ACHN (cell line): ENCODE measurements around the gene NPEPPS.

Experiments
- DNase-seq: peaks from one replicate; pipeline ENCODE4 v3.0.0-alpha.2; 2015
- in situ Hi-C: cut with HindIII; loops from 2 replicates; pipeline ENCODE4 v1.10.0; 2017; ENCODE audit warnings: low sequenced_read_pairs, low pct_ligation_motif_present, low pct_unique_long_range_greater_than_20kb

NPEPPS gene

DNA sequence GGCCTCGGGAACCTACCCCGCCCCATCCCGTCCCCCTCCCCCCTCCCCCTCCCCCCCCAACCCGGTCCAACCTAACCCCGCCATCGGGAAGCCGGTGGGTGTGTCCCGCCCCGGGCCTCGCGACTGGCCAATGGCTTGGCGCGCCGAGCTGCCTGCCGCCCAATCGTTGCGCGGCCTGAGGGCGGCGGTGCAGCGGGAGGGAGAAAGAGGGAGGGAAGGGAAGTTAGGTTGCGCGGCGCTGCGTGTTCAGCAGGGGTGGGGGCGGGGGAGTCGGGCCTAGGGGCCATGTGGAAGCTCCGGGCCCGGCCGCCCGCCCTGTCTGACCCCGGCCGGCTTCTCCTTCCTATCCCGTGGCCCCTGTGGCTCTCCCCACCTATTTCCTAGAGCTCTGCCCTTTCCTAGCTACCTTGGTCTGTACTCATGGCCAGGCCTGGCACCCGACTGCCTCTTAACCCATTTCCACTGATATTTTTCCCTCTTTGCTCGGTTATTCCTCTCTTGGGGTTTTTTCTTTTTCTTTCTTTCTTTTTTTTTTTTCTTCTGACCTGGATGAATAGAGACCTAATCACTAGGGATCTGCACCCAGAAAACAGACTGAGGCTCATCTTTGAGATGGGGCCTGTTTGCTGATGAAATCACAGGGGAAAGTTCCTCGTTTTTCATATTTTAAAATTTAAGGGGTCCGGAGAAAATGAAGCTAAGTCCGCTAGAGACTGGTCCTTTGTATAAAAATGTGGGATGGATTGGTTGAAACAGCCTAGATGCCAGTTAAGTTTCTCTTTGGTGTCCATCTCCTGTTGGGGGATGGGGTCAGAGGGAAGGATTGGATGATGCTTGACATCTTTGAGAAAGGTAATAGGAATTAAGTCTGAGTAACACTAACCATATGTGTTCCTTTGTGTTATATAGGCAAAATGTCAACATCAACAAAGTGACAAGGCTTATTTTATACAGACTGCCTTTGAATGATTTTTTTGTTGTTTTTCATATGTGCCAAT lies 119.9 kb downstream of the NPEPPS start:
- in situ Hi-C loops, result no loop called here

DNA sequence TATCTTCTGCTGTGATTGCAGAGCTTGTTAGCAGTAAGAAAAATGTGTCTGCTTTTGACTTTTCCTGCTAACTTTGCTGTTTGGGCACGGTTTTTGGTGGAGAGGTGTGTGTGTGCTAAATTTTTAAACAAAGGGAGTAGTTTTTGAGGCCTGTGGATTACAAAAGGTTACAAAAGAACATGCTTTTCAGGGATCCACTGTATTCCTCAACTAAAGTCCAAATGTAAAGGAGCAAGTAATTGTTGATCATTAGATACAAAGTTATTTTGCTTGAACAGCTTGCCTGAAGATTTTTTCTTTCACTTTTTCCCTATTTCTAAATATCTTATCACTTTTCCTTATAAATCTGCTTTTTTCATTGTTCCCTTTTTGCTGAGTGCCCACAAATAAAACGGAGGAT lies 120.8 kb downstream of the NPEPPS start:
- DNase-seq, result no peak
- in situ Hi-C loops, result no loop called here

More for the DNA sequence above, 119.9 kb downstream of the NPEPPS start:
- peak; percentile 98 for DNase-seq

DNA sequence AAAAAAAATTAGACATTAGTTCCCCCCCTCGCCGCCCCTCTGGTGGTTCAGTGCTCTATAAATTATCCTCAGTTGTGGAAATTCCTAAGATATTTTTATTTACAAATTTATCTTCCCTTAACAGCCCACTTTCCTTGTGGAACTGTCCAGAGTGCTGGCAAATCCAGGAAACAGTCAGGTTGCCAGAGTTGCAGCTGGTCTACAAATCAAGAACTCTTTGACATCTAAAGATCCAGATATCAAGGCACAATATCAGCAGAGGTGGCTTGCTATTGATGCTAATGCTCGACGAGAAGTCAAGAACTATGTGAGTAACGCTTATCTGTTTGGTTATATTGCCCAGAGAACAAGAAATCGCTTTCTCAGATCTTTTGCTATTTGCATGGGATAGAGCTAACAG lies 121.7 kb downstream of the NPEPPS start:
- in situ Hi-C loops, result no loop called here
- DNase-seq, result no peak

DNA sequence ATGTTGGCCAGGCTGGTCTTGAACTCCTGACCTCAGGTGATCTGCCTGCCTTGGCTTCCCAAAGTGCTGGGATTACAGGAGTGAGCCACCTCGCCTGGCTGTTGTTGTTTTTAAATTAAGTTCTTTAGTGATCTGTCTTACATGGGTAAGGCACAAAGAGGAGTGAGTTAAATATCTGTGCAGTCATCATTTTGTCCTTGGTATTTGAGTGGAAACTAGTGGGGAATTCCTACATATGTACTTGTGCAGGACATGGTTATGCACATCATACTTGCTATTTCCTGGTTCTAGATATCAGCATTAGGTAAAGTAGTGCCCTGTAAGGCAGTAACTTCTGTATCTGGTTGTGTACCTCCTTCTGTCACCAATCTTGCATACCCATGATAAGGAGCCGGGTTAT lies 122.5 kb downstream of the NPEPPS start:
- in situ Hi-C loops, result no loop called here
- DNase-seq, result no peak

DNA sequence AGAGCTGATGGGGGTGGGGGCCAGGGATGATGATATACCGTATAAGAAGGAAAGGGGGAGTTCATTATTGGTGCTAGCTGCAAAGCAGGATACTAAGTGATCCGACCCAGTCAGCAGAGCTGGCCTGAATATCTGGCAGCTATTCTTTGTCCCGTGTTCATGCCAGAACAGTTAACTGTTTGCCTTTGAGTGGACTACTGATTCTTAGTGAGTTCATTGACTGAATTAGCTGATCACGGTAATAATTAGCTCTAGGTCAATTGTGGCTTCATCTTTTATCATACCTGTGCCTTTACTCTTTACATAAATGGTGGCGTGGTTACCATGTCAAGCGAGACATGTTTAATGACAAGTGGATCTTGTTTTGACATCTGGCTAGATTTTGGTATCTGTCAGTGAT lies 124.1 kb downstream of the NPEPPS start:
- DNase-seq, result no peak
- in situ Hi-C loops, result no loop called here

DNA sequence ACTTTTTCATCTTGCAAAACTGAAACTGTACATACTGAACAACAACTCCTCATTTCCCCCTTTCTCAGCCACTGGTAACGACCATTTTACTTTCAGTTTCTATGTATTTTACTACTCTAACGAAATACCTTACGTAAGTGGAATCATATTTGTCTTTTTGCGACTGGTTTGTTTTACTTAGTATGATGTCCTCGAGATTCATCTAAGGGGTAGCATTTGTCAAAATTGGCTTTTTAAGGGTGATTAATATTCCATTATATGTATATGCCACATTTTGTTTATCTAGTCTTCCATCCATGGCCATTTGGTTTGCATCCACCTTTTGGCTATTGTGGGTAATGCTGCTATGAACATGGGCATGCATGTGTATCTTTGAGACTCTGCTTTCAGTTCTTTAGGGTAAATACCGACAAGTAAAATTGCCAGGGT lies 129.2 kb downstream of the NPEPPS start:
- in situ Hi-C loops, result no loop called here
- no peak for DNase-seq

DNA sequence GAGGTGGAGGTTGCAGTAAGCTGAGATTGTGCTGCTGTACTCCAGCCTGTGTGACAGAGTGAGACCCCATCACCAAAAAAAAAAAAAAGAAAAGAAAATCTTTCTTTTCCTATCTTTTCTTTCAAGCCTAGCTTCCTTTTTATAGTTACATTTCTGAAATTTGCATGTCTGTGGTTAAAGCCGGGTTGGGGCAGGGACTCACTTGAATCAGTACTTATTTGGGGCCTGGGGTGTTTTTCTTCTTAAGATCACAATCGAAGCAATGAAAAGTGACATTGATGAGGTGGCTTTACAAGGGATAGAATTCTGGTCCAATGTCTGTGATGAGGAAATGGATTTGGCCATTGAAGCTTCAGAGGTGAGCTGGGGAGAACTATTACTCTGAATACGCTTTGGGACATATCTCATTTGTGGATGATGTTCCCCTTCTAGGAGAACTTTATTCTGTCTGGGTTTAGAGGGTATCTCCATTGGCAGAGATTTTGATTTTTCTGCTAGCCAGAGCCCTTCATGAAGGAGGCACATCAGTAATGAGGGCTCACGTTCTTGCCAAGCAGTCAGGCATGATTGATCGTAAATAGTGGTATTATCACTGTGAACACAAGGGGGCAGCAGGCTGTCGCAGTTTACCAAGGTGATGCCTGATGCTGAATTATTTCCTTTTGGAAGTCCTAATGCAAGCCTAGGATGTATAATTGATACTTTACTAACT lies 133.2 kb downstream of the NPEPPS start:
- peak; percentile 79 for DNase-seq
- in situ Hi-C loops, result no loop called here

DNA sequence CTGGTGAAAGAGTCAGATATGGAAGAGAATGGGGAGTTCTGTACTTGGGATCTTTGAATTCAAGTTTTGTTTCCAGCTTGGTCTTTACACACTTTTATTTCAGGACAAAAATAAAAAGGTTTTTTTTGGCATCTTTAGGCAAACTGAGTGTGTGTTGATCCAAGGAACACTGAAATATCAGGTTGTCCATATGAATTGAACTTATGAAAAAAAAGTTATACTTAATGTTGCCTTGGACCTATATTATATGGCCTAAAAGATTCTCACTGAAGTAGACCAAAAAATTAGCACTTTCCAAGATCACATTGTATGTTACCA lies 133.7 kb downstream of the NPEPPS start:
- no peak for DNase-seq
- in situ Hi-C loops, result no loop called here

DNA sequence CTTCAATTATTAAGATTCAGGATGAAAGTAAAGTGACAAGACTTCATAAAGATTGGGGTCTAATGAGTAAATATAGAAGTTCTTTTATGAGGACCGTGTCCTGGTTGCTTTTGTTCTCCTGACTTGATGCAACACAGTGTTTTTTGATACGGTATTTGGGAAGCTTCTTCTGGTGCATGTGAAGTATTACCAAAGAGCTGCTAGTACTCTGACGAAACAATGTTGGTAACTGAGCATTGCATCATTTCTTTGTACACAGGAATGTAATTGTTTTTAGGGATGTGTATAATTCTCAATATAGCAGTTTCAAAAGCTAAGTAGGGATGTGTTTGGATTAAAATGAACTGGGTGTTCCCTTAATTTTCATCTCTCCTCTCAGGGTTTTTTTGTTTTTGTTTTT lies 134.7 kb downstream of the NPEPPS start:
- in situ Hi-C loops, result no loop called here
- DNase-seq, result no peak

DNA sequence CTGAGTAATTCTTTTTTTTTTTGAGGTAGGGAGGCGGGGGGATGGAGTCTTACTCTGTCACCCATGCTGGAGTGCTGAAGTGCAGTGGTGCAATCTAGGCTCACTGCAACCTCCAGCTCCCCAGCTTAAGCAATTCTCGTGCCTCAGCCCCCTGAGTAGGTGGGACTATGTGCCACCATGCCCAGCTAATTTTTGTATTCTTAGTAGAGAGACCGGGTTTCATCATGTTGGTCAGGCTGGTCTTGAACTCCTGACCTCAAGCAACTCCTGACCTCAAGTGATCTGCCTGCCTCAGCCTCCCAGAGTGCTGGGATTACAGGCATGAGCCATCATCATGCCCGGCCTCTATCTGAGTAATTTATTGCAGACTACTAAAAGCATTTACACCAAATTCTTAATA lies 138.2 kb downstream of the NPEPPS start:
- no peak for DNase-seq

DNA sequence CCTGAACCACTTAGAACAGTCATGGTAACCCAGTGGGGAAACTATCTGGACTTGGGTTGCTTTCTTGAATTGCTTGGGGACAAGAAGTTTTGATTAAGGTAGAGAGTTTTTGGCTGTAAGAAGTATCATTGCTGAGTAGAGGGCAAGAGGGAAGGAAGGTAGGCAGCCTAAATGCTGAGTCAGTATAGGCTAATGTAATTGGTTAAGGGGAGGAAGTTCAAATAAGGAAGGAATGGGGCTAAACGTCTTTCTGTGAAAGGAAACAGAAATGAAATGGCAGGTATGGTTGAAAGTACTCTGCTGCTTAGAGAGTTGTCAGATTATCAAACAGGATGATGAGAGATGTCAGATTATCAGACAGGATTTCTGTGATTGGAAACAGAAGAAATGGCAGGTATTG lies 139.2 kb downstream of the NPEPPS start:
- DNase-seq, result no peak
- in situ Hi-C loops, result no loop called here

More for the DNA sequence above, 138.2 kb downstream of the NPEPPS start:
- in situ Hi-C loops, result no loop called here
